ENCODE data around the gene ELF1.
"Not testable (repeated sequence)": the region's sequence is repeated elsewhere in the genome, so short reads cannot be mapped to it uniquely, and the experiment has no call there.

ELF1 gene

DNA sequence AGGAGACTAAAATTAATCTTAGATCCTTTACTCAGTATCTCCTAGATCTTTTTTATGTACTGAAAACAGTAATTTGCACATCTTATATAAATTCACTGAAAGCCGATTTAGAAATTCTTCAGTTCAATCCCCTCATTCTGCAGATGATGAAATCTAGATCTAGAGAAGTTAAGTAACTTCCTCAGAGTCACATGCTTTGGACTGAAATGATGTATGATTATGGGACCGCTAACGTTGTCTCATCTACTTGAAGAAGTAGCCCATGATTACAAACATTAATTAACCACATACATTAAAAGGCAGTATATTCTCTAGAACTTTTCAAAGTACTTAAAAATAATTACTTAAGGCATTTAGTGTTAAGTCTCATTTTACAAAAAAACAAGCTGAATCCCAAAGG, 37.8 kb downstream of the ELF1 start:
- DNase-seq (ENCODE audit: low read depth) = no peak

DNA sequence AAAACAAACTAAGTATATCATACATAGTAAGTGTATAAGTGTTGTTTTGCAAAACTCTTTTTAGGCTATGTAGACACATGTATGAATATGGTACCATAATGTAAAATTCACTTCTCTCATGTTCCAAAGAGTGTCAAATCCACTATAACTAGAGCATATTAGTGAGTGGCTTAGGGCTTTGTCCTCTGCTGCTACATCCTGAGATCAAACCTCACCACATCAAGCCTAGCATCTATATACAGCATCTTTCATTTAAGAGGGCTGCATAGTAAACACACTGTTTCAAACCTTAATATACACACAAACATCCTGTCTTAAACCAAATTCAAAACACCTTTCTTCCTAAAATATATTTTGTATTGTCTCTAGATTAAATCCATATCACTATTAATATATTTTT, 38.7 kb downstream of the ELF1 start:
- no peak for DNase-seq (ENCODE audit: low read depth)

DNA sequence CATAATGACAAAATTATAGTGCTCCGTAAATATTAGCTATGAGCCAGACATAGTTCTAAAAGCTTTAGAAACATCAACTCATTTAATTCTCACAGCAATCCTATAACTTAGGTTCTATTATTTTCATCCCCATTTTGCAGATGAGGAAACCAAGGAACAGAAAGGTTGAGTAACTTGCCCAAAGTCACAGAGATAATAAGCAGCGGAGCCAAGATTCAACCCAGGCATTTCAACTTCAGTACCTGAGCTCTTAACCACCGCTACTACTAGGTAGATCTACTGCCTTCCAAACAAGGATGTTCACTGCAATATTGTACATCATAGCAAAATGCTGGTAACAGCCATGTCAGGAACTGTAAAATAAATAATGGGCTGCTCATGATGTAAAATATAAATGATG, 39.9 kb downstream of the ELF1 start:
- no peak for DNase-seq (ENCODE audit: low read depth)

DNA sequence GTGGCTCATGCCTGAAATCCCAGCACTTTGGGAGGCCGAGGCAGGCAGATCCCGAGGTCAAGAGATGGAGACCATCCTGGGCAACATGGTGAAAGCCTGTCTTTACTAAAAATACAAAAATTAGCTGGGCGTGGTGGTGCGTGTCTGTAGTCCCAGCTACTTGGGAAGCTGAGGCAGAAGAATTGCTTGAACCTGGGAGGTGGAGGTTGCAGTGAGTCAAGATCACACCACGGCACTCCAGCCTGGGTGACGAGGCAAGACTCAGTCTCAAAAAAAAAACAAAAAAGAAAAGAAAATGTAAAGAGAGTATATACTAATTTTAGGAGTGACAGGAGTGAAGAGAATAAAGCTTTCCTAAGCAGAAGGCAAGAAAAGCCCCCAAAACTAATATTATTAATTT, 41.0 kb downstream of the ELF1 start:
- DNase-seq (ENCODE audit: low read depth) = not testable (repeated sequence)

DNA sequence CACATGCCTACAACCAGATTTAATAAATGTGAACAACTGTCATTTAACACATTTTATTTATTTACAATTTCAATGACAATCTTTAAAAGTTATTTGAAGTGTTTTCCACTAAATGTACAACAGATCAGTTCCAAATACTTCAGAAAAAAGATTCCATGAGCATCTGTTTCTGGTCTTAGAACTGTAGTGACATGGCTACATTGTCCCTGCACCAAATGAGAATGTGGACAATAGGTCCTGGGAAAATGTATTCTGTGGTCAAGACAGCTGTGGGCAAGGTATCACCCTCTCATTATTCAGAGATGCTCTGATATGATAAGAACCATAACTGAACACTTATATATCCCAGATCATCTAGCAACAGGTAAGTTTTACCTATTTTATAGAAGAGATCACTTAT, 43.7 kb downstream of the ELF1 start:
- DNase-seq (ENCODE audit: low read depth) = no peak

DNA sequence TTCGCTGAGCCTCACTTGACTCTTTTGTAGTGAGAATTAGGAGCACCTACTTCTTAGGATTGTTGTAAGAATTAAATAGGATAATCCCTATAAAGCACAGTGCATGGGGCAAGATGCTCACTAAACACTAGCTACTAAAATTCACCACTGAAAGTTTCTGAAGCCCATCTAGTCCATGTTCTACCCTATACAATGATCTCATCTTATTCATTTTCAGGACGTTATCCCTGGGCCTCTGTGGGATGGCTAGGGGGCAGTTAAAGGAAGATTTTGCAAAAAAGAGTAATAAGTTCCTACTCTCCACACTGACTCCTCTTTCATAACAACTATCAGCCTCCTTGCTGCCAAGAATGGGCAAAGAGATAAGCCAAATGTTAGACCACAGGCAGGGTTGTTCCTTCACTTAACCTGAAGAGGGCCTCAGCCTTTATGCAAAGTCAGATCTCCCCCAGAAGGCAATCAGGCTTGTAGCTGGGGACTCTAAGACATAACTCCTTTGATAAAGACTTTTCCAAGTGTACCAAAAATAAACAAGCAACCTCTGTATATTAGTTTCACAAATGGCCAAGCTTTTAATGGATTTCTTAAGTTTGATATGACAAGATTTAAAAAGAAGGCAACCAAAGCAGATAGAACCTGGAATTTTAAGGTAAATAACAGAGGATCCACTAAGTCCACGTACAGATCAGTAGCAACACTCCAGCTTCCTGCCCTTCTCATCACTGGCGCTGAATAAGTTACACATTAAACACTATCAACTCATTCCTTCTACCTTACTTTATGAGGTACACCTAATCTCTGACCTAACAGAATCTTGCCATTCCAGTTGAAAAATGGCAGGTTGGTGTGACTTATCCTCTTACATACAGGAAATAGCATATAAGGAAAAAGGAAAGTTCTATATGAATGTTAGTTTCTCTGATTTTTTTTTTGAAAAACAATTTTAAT, 44.4 kb downstream of the ELF1 start:
- no peak for DNase-seq (ENCODE audit: low read depth)

DNA sequence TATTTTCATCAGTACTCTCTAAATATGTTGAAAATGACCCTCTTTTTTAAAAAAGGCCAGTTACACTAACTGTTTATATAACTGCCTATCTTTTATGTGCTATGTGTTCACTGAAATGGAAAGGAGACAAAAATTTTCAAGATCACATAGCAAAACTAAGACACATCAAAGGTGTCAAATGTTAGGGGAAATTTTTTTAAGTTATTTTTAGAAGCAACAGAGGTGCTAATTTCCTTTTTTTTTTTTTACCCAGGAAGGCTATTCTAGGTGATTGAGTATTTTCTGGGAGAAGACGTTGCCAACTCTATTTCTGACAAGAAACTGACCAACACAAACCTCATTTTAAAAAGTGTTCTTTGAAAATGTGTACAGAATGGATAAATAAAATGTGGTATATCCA, 45.7 kb downstream of the ELF1 start:
- DNase-seq (ENCODE audit: low read depth) = no peak

DNA sequence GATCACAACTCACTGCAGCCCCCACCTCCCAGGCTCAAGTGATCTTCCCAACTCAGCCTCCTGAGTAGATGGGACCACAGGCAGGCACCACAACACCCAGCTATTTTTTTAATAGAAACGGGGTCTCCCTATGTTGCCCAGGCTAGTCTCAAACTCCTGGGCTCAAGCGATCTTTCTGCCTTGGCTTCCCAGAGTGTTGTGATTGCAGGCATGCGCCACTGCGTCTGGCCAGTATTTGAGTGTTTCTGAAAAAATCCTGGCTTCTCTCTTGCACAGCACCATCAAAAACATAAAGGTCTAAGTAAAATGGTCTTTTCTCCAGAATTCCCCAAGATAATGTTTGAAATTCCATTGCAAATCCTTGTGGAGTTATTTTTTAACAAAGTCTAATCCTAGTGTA, 47.8 kb downstream of the ELF1 start:
- no peak for DNase-seq (ENCODE audit: low read depth)

DNA sequence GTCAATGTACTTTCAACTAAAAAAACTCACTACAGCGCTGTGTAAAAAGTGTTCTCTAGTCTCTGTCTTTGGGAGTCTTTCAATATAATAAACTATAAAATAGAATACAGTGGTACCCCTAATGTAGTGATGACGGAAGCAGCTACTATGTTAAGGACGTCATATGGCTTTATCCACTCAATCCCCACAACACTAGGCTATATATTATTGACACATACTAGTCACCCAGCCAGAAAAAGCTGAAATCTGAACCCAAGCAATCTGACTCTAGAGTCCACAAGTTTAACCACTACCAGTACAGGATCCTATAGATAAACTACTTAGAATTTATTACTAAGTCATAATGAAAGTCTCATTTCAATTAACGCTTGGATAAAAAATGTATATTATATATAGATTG, 48.3 kb downstream of the ELF1 start:
- no peak for DNase-seq (ENCODE audit: low read depth)

DNA sequence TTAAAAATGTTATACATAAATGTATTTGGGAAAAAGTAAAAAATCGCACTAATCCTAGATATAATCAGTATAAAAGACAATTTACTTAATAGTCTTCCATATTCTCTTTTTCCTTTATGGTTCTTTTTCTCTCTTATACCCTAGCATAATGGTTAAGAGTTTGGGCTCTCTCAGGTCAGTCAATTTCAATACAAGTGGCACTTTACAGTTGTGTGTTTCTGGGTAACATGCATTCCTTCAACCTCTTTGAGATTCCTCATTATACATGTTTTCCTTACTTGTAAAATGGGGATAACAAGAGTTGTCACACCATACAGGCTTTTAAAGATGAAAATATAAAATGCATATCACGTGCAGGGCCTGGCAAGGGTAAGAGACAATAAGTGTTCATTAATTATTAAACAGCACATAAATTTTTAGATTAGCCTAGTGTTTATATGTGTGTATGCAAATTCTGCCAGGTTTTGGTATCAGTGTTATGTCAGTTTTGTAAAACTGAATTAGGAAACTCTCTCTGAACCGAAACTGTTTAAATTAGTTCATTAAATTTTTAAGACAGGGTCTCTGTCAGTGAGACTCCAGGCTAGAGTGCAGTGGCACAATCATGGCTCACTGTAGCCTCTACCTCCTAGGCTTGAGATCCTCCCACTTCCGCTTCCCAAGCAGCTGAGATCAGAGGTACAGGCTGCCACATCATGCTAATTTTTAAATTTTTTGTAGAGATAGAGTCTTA, 49.8 kb downstream of the ELF1 start:
- no peak for DNase-seq (ENCODE audit: low read depth)

DNA sequence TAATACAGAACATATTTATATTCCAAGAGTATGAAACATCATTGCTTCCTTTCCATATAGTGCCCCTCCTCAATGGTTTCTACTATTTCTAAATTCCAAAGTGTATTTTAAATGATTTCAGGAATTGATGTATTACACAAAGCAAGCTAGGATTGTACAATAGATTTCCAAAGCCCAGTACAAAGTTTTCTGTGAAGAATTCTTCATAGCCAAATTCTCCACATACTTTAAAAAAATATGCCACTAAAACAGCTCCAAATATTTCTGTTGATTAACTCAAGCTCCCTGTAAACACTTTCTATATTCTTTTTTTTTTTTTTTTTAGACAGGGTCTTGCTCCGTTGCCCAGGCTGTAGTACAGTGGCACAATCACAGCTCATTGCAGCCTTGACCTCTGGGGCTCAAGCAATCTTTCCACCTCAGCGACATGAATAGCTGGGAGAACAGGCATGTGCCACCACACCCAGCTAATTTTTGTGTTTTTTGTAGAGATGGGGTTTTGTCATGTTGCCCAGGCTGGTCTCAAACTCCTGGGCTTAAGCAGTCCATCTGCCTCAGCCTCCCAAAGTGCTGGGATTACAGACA, 50.6 kb downstream of the ELF1 start:
- no peak for DNase-seq (ENCODE audit: low read depth)

DNA sequence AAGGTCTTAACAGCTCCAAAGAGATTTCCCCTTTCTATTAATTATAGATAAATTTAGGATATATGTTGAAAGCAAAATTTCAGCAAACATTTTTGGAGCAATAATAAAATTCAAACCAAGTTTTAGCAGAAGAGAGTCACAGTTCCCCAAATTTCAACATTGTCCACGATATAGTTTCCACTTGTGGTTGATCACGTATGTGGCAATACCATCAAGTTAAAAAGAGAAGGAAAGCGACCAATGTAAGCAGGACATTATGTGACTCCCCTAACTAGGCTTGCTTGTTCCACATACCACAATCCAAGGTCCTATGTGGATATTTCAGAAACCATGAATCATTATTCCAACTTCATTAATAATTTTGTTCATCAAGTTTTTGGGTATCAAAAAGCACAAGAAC, 52.8 kb downstream of the ELF1 start:
- DNase-seq (ENCODE audit: low read depth) = no peak

DNA sequence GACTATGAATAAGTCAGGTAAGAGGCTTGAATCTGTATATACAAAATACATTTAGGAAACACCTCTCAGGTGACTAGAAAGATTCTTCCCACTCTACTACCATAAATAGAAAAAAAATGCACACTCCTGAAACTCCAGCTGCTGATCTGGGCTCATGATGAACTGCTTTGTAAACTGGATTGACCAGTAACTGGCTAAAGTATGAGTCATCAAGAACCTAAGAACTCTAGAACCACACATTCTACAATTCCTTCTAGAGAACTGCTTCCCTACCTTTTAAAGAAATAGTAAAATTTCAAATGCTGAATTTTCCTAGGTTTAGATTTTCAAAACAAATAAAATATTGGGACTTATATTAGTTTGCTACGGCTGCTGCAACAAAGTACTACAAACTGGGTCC, 55.2 kb downstream of the ELF1 start:
- no peak for DNase-seq (ENCODE audit: low read depth)

DNA sequence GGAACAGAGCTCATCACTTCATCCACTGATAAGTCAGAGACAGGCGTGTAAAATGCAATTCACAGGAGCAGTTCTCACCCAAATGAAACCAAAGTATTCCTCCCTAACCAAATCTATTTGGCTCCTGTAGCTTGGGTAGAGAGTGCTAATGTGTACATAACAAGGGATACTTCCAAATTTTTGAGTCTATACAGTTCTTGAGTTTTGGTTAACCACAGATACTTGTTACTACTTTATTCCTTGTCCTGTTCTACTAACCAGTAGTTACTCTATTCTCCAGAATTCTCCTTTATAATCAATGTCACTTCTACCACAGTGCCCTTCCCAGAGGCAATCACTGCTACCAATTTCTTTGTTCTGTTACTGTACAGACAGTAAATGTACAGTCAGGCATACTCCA, 57.3 kb downstream of the ELF1 start:
- no peak for DNase-seq (ENCODE audit: low read depth)

DNA sequence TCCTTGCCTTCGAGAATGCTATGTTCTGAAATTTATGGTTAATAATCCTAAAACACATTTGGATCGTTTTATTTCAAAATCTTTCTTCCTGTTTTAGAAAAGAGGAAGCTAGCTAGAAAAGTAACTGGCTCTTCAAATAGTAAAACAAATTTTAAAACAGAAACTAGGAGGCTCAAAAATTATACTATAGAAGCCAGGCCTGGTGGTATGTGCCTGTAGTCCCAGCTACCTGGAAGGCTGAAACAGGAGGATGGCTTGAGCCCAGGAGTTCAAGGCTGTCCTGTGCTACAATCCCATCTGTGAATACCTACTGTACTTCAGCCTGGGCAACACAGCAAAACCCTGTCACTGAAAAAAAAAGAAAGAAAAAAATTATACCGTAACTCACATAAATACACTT, 57.9 kb downstream of the ELF1 start:
- DNase-seq (ENCODE audit: low read depth) = no peak

DNA sequence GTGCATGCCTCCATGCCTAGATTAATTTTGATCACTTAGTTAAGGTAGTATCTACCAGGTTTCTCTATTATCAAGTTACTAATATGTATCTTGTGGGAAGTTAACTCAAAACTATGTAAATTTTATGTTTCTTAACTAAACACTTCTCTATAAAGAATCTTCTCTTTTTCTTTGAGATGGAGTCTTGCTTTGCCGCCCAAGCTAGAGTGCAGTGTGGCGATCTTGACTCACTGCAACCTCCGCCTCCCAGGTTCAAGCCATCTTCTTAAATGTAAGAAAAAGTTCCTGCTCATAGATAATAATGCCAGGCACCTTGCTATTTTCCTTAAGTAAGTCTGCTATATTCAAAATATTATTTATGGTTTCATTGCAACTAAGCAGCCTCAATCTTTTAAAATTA, 58.4 kb downstream of the ELF1 start:
- DNase-seq (ENCODE audit: low read depth) = no peak

DNA sequence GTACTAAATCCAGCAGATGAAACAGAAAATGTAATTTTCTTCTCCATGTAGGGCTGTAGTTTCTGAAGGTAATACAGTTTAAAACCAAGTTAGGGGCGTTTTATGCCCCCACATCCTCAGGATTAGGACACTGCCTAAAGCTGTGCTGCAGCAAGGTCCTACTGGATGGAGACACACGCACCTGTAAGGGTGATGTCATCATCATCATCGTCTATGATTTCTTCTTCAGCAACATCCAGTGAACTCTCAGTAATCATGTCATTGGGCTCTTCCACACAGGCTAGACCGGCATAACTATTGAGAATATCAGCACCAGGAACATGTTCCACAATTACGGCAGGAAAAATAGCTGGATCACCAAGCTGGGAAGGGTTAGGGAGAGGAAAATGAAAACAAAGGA, 60.5 kb downstream of the ELF1 start:
- DNase-seq (ENCODE audit: low read depth) = no peak

DNA sequence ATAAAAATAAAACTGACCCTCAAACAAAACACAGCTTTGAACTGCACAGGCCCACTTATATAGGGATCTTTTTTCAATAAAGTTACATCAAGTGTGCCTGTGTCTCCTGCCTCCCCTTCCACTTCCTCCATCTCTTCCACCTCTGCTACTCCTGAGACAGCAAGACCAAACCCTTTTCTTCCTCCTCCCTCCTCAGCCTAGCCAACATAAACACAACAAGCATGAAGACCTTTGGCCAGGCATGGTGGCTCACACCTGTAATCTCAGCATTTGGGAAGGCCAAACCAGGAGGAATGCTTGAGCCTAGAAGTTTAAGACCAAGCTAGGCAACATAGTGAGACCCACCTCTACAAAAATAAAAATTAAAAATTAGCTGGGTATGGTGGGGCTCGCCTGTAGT, 72.6 kb downstream of the ELF1 start:
- no peak for DNase-seq (ENCODE audit: low read depth)

DNA sequence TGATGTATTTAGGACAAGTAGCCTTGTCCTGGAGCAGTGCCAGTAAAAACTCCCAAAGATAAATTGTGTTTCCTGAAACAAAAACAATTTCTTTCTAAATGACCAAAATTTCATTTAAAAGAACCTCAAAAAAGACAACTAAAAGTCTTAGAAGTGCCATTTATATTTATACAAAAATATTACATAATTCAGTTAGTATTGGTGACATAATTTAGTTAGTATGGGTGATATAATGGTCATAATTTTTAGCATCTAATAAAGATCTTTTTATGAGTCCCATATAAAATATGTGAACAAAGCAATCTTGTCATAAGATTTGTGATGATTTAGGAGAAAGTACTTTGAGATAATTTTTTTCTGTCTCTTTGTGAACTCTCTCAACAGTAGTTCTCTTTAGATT, 76.0 kb downstream of the ELF1 start:
- no peak for DNase-seq (ENCODE audit: low read depth)

DNA sequence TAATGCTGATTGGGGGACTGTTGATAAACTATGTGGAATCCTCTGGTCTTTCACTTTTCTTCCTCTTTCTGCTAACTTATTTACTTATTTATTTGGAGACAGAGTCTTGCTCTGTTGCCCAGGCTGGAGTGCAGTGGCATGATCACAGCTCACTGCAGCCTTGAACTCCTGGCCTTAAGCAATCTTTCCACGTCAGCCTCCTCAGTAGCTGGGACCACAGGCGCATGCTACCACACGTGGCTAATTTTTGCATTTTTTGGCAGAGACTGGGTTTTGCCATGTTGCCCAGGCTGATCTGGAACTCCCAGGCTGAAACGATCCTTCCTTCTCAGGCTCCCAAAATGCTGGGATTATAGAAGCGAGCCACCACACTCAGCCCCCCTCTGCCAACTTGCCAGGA, 77.5 kb downstream of the ELF1 start:
- no peak for DNase-seq (ENCODE audit: low read depth)

DNA sequence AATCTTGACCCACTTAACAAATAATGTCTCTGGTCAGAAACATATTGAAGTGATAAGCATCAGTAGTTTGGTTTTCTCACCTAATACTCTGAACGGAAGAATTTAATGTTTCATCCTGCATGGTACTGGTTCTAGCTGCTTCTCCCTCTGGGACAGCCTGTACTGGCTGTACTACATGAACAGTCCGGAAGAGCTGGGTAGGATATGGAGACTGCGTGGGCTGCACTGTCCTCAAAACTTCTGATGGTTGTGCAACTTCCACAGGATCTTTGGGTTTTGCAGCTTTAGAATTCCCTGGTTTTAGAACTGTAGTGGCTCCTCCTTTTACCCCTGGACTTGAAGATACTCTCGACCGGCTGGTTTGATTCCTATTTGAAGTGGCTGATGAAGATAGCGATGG, 78.3 kb downstream of the ELF1 start:
- no peak for DNase-seq (ENCODE audit: low read depth)

DNA sequence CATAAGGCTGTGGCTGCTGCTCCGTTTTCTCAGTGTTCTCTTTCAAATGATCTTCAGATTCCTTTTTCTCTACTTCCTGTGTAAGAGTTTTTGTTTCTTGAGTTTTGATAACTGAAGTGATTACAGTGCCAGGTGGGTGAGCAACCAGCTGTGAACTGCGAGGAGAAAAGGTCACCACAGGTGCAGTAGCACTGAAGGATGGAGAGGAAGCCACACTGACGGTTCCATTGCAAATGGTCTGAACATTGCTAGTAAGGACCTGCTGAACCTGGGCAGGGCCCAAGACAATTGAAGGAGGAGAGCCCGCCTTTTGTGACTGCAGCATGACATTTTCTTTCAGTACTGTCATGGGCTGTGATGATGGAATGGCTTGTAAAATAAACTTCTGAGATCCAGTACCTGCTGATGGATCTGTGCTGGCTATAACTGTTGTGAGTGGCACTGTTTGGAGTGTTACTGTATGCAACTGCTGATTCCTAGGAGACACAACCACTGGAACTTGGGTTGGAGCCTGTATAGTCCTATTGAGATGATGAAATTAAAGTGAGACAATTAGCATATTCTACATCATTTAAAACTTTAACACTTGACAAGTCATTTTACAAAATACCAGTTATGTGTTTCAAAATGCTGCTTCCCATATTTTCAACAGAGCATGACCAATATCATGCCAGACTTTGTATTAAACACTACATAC, 85.5 kb downstream of the ELF1 start:
- no peak for DNase-seq (ENCODE audit: low read depth)

DNA sequence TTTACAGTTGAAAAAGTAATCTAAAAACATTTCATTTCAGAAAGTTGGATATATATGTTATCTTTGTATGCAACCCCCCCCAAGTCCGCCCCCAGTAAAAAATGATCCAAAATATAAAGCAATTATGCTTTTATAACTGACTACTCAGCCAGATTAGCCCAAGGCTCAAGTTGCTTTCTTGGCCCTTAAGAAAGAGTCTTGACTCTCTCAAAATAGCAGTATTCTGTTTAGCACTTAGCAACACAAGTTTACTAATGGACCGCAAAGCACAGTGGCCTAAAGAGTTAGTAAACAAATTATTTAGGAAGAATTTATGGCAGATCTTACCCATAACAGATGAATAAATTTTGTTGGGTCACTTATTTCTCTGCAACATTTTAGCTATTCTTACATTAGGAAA, 86.9 kb downstream of the ELF1 start:
- no peak for DNase-seq (ENCODE audit: low read depth)
